PC-3 (cell line): ENCODE results near the gene RALGDS.

Source experiments
- CTCF ChIP-seq: fragments of 300-600 bp; sonication (generic); conservative IDR thresholded peaks from 2 replicates; pipeline ENCODE4 v1.5.1; 2017; ENCODE audit warnings: antibody characterized with exemption, low read depth, mild to moderate bottlenecking, low read length
- EZH2 ChIP-seq: fragments of 300-600 bp; sonication (generic); IDR thresholded peaks from one replicate; pipeline ENCODE4 v1.6.1; 2017; ENCODE audit warnings: antibody characterized with exemption, mild to moderate bottlenecking, low read length; ENCODE audit not compliant: unreplicated experiment
- EZH2phosphoT487 ChIP-seq: fragments of 300-600 bp; sonication (generic); IDR thresholded peaks from 2 replicates; pipeline ENCODE4 v1.6.1; 2018; ENCODE audit warnings: mild to moderate bottlenecking, antibody characterized with exemption, low read length, borderline replicate concordance

- TF ChIP-seq CTCF = no peak
- TF ChIP-seq EZH2 = no peak
- no peak for TF ChIP-seq EZH2phosphoT487
Measured at GRCh38 chr9:133140606-133141005, 19.6 kb upstream of the RALGDS start.
